ENCODE measurements around the gene NHLH1. TPM values are rescaled to one million over a fixed set of nuclear protein-coding genes. Genes with fewer than 3 reads are reported as not detected.

Gene NHLH1
- total and polyA plus RNA-seq, 2 of the 13 experiments (the other 11 are each of a cell fraction or from before 2014, with no cell fraction given): 0.11 to 0.57 TPM

- no TSS peak for BruUV-seq (replicated peaks)
- no peak overlapping the region for H3K4me3 ChIP-seq (replicated peaks in 1 of 3; ENCODE audit: insufficient read depth in 1 of 3, low read depth in 2 of 3, low read length in 3 of 3)
- H3K27ac ChIP-seq (ENCODE audit: extremely low read length, insufficient read depth, low read length): no peak overlapping the region
- no peak overlapping the region for H3K4me2 ChIP-seq (ENCODE audit: low read depth, low read length)
- no peaks in the 10 kb centered on the region for H3K9me3 ChIP-seq (ENCODE audit: low read length)
- H2AFZ ChIP-seq (ENCODE audit: low read length): no peak overlapping the region
- peaks cover 0 to 4% of the 10 kb centered on the region in 2 experiments; a peak in 1 of 5 replicates for H3K27me3 ChIP-seq (ENCODE audit: control insufficient read depth in 1 of 2, insufficient read depth in 2 of 2, low read length in 2 of 2)
- ChIA-PET POLR2A (no interaction called here), CTCF (ENCODE audit: low intra/inter-chr PET ratio, low total read pairs) (no interaction called here)
- H4K20me1 ChIP-seq (ENCODE audit: insufficient read depth, low read length): peaks cover 6% of the 10 kb centered on the region; the same call in 1 of the 2 replicates
- DNase-seq (ENCODE audit: low spot score) (no peak), FAIRE-seq (no peak), ATAC-seq (no peak)
- H3K79me2 ChIP-seq (ENCODE audit: insufficient read depth, low read length): peaks cover 36% of the 10 kb centered on the region
- no peak for TF ChIP-seq HNRNPH1 (optimal IDR thresholded peaks at IDR 0.05; ENCODE audit: low read depth, low read length)
- no peak for TF ChIP-seq ZBTB40 (IDR thresholded peaks at IDR 0.05)
- peak; percentile 53; the same call in 1 of the 2 replicates for TF ChIP-seq ZBTB40 (CRISPR knock-in tag; IDR thresholded peaks at IDR 0.05)
- no peak for TF ChIP-seq SOX6 (IDR thresholded peaks at IDR 0.05)
- no peak for TF ChIP-seq SOX6 (CRISPR knock-in tag; IDR thresholded peaks at IDR 0.05)
- H3K9ac ChIP-seq (ENCODE audit: insufficient read depth, low read depth, low read length): no peak overlapping the region
- H3K36me3 ChIP-seq (replicated peaks in 1 of 2; ENCODE audit: control insufficient read depth in 1 of 2, insufficient read depth in 2 of 2, low read length in 2 of 2): peaks cover 12 to 50% of the 10 kb centered on the region in 2 experiments
- peaks cover 17% of the 10 kb centered on the region for H3K4me1 ChIP-seq (ENCODE audit: insufficient read depth, low read length)
- 96% methylated on average over 10 of the region's 10 CpGs for WGBS (ENCODE audit: low lambda C conversion rate)
- intact Hi-C loops (cut with micrococcal nuclease; ENCODE audit: unreplicated experiment) (no loop called here), in situ Hi-C loops (cut with HindIII; ENCODE audit: extremely low pct_ligation_motif_present, low pct_unique_long_range_greater_than_20kb) (no loop called here)
These were observed 20.4 kb upstream of the NHLH1 start for GRCh38 chr1:160346463-160346862.
